A549 (cell line): ENCODE measurements around the gene MLH3. TPM values are rescaled to one million over a fixed set of nuclear protein-coding genes. Genes with fewer than 3 reads are reported as not detected.

Experiments used
- ATAC-seq, 2 experiments: fragments of 200-7000 bp in 1 of 2; fragments of >200 bp in 1 of 2; cut with Nextera tagmentation in 1 of 2; cut with Tn5 transposase in 1 of 2; 3 replicates each; pipeline versions ENCODE4 v1.8.0 to v1.9.1; 2018 to 2020; ENCODE audit warnings: mild to moderate bottlenecking in 1 of 2, moderate library complexity in 1 of 2
- CTCF ChIA-PET: fragments of 300-600 bp; sonication (Branson Sonifier 250); formaldehyde crosslinking; extraction: SDS; loops from one replicate; lab custom pipeline; 2021; ENCODE audit warnings: antibody characterized with exemption, inconsistent platforms; lab: Yijun Ruan, JAX
- POLR2A ChIA-PET: fragments of 350-600 bp; formaldehyde crosslinking; extraction: SDS; loops from one replicate; lab custom pipeline; 2021; ENCODE audit warnings: antibody characterized with exemption, inconsistent platforms; lab: Yijun Ruan, JAX
- DNase-seq, 2 experiments: peaks; one replicate each; pipeline versions ENCODE4 v3.0.0 to v3.0.0-alpha.2; 2011 to 2016; ENCODE audit warnings: low read depth in 1 of 2, low spot score in 1 of 2
- FAIRE-seq: peaks from 2 replicates; lab custom pipeline; 2011; peaks lifted over from hg19 to GRCh38; lab: Jason Lieb, UNC
- H3K27ac ChIP-seq, 2 experiments: fragments of >200 bp; sonication (Bioruptor Twin); formaldehyde crosslinking; 3 replicates each; pipeline ENCODE4 v1.5.1; 2016 to 2017
- H3K4me1 ChIP-seq: fragments of >200 bp; sonication (Bioruptor Twin); formaldehyde crosslinking; 3 replicates; pipeline ENCODE4 v1.6.1; 2016
- H3K4me2 ChIP-seq: fragments of >200 bp; sonication (Bioruptor Twin); formaldehyde crosslinking; 3 replicates; pipeline ENCODE4 v1.6.1; 2016
- H3K4me3 ChIP-seq: fragments of >200 bp; sonication (Bioruptor Twin); formaldehyde crosslinking; 3 replicates; pipeline ENCODE4 v1.5.1; 2016
- H3K9me3 ChIP-seq: fragments of >200 bp; sonication (Bioruptor Twin); formaldehyde crosslinking; 3 replicates; pipeline ENCODE4 v1.6.1; 2016
- BHLHE40 ChIP-seq: IDR thresholded peaks from 2 replicates; pipeline ENCODE4 v1.6.1; 2012; ENCODE audit warnings: low read depth, low read length, inconsistent platforms
- CHD2 ChIP-seq: fragments of 150-350 bp; IDR thresholded peaks from 2 replicates; pipeline ENCODE4 v1.6.1; 2014; ENCODE audit warnings: low read length; ENCODE audit not compliant: partially characterized antibody
- CHD4 ChIP-seq: fragments of 200-600 bp; sonication (generic); IDR thresholded peaks from 2 replicates; pipeline ENCODE4 v1.6.1; 2016; ENCODE audit warnings: antibody characterized with exemption, mild to moderate bottlenecking, borderline replicate concordance
- EP300 ChIP-seq, 2 experiments: fragments of >200 bp; sonication (Bioruptor Twin); formaldehyde crosslinking; IDR thresholded peaks; 2 replicates in 1 of 2; 3 replicates in 1 of 2; pipeline ENCODE4 v1.6.1; 2016 to 2017
- FOSB ChIP-seq: fragments of 250-450 bp; sonication (Bioruptor Pico); IDR thresholded peaks from 2 replicates; pipeline ENCODE4 v1.5.0; 2020; ENCODE audit warnings: mild to moderate bottlenecking, moderate library complexity
- FOSL2 ChIP-seq, 2 experiments: fragments of 450-650 bp in 1 of 2; fragments of >200 bp in 1 of 2; sonication (Bioruptor Twin) in 1 of 2; formaldehyde crosslinking; IDR thresholded peaks; 2 replicates each; pipeline versions ENCODE4 v1.5.0 to v1.6.1; 2016 to 2020; ENCODE audit warnings: mild to moderate bottlenecking in 1 of 2, moderate library complexity in 1 of 2
- HOXA7 ChIP-seq: fragments of 250-450 bp; sonication (Bioruptor Pico); IDR thresholded peaks from 2 replicates; pipeline ENCODE4 v1.5.0; 2020; ENCODE audit warnings: mild to moderate bottlenecking, moderate library complexity
- HOXB13 ChIP-seq: fragments of 250-450 bp; sonication (Bioruptor Pico); IDR thresholded peaks from 2 replicates; pipeline ENCODE4 v1.5.0; 2020; ENCODE audit warnings: low read depth, mild to moderate bottlenecking, moderate library complexity
- JUN ChIP-seq, 2 experiments: fragments of >200 bp; sonication (Bioruptor Twin); formaldehyde crosslinking; IDR thresholded peaks; 2 replicates in 1 of 2; 3 replicates in 1 of 2; pipeline ENCODE4 v1.6.1; 2016 to 2017
- MAFK ChIP-seq: fragments of 450-650 bp; IDR thresholded peaks from 2 replicates; pipeline ENCODE4 v1.6.1; 2014; ENCODE audit not compliant: partially characterized antibody
- MAZ ChIP-seq: fragments of 150-350 bp; IDR thresholded peaks from 2 replicates; pipeline ENCODE4 v1.6.1; 2014; ENCODE audit warnings: antibody characterized with exemption, low read depth, low read length, borderline replicate concordance
- POLR2AphosphoS2 ChIP-seq: conservative IDR thresholded peaks from 2 replicates; pipeline ENCODE4 v1.6.1; 2012; ENCODE audit warnings: low read length, improper control_type of control experiment, inconsistent platforms
- RARB ChIP-seq: fragments of 250-450 bp; sonication (Bioruptor Pico); IDR thresholded peaks from 2 replicates; pipeline ENCODE4 v1.8.0; 2021; ENCODE audit warnings: mild to moderate bottlenecking, moderate library complexity
- SMC3 ChIP-seq: fragments of >200 bp; sonication (Bioruptor Twin); formaldehyde crosslinking; IDR thresholded peaks from 3 replicates; pipeline ENCODE4 v1.6.1; 2018; ENCODE audit warnings: inconsistent platforms
- SREBF2 ChIP-seq: fragments of 450-650 bp; IDR thresholded peaks from 2 replicates; pipeline ENCODE4 v1.6.1; 2014; ENCODE audit warnings: mild to moderate bottlenecking, moderate library complexity
- TP53 ChIP-seq: fragments of 250-450 bp; sonication (Bioruptor Pico); IDR thresholded peaks from 2 replicates; pipeline ENCODE4 v1.5.0; 2021; ENCODE audit warnings: mild to moderate bottlenecking, moderate library complexity
- ZFP36 ChIP-seq: fragments of 450-650 bp; IDR thresholded peaks from 2 replicates; pipeline ENCODE4 v1.6.1; 2014; ENCODE audit warnings: borderline replicate concordance; ENCODE audit not compliant: partially characterized antibody
- WGBS: methylation state at CpG from one replicate; pipeline ENCODE4 v1.1.6; 2017; ENCODE audit errors: missing lambda C conversion rate; 5-methylcytosine and 5-hydroxymethylcytosine counted together
- polyA plus RNA-seq, 4 experiments: library from polyadenylated mRNA; depleted of rRNA in 3 of 4; stranded (reverse); fragments of >200 nt; fragmentation: RNase III in 1 of 4; extraction: RNeasy Plus Mini Kit Qiagen cat#74134 plus additional on column Dnase treatment in 1 of 4; gene quantifications; 2 replicates in 3 of 4; 3 replicates in 1 of 4; pipeline ENCODE4 v1.2.3, GENCODE V29; 2011 to 2017
- TF ChIP-seq, protein P1 (sequence below): IDR thresholded peaks from 2 replicates; pipeline ENCODE4 v1.6.1; 2012
- TF ChIP-seq, protein P2 (sequence below): fragments of >200 bp; sonication (Bioruptor Twin); formaldehyde crosslinking; IDR thresholded peaks from 2 replicates; pipeline ENCODE4 v1.6.1; 2016
- TF ChIP-seq, protein P3 (sequence below): fragments of 200-600 bp; sonication (generic); IDR thresholded peaks from 2 replicates; pipeline ENCODE4 v1.6.1; 2016; ENCODE audit warnings: antibody characterized with exemption, mild to moderate bottlenecking, moderate library complexity

Gene MLH3
- polyA plus RNA-seq, 2 of the 4 experiments (the other 2 are of a cell fraction) = 15.2 to 32.3 TPM

DNA sequence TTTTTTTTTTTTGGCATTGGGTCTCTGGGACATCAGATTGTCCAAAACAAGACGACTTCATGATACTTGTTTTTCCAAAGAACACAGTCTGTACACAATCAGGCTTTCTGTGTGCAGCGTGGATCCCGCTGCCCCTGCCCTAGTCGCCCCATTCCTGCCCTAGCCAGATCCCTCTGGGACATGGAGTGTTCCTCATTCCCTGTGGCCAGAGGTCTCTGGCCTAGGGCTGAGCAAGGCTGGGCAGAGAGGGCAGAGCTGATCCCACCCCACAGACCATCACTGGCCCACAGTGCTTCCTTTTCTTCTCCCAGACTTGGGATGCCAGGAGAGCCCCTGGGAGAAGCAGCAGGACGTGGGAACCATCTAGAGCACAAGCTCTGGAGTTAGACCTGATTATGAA lies 69.4 kb downstream of the MLH3 start:
- no peak overlapping the region for H3K4me2 ChIP-seq
- CTCF ChIA-PET = interaction anchor here (0.9 to 1.5 kb wide), 3 partner anchors 27 to 107 kb away, joined by 3 read pairs; partner anchors contain the start of gene PGF
- FAIRE-seq (no peak), ATAC-seq (no peak), DNase-seq (no peak)
- H3K27ac ChIP-seq = no peak overlapping the region
- POLR2A ChIA-PET = no interaction called here
- no peaks in the 10 kb centered on the region for H3K9me3 ChIP-seq
- no peak overlapping the region for H3K4me3 ChIP-seq
- 77% methylated on average over 5 of the region's 5 CpGs for WGBS
- TF ChIP-seq POLR2AphosphoS2 (no peak), SMC3 (no peak)
- H3K4me1 ChIP-seq = no peaks in the 10 kb centered on the region

DNA sequence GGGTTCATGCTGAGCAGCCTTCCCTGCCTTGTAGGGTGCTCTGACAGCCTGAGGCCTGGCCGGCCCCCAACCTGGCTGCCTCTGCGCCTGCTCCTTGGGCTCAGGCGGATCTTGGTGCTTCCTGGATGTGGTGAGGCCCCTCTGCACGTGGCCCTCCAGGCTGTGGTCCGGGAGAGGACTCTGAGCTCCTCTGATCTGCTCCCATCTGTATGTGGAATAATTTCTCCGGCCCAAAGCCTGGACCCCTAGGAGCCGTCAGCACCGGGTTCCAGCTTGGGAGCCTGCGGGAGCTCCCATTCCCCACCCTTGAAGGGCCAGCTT lies 69.8 kb downstream of the MLH3 start:
- H3K4me1 ChIP-seq = no peaks in the 10 kb centered on the region
- H3K27ac ChIP-seq = no peak overlapping the region
- 86% methylated on average over 9 of the region's 9 CpGs for WGBS
- TF ChIP-seq HOXB13 (no peak), EP300 (IDR thresholded peaks at IDR 0.05) (no peak), FOSL2 (IDR thresholded peaks at IDR 0.05) (no peak), FOSL2 (CRISPR knock-in tag; IDR thresholded peaks at IDR 0.05) (no peak), MAFK (no peak), HOXA7 (CRISPR knock-in tag) (no peak), CHD4 (no peak), BHLHE40 (no peak), FOSB (CRISPR knock-in tag) (no peak), RARB (no peak), TP53 (CRISPR knock-in tag) (no peak), POLR2AphosphoS2 (no peak), JUN (IDR thresholded peaks at IDR 0.05) (no peak), CHD2 (no peak), MAZ (no peak)
- TF ChIP-seq, protein P1, sequence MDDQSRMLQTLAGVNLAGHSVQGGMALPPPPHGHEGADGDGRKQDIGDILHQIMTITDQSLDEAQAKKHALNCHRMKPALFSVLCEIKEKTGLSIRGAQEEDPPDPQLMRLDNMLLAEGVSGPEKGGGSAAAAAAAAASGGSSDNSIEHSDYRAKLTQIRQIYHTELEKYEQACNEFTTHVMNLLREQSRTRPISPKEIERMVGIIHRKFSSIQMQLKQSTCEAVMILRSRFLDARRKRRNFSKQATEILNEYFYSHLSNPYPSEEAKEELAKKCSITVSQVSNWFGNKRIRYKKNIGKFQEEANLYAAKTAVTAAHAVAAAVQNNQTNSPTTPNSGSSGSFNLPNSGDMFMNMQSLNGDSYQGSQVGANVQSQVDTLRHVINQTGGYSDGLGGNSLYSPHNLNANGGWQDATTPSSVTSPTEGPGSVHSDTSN = no peak
- TF ChIP-seq, protein P2, sequence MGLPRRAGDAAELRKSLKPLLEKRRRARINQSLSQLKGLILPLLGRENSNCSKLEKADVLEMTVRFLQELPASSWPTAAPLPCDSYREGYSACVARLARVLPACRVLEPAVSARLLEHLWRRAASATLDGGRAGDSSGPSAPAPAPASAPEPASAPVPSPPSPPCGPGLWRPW = no peak
- TF ChIP-seq, protein P3, sequence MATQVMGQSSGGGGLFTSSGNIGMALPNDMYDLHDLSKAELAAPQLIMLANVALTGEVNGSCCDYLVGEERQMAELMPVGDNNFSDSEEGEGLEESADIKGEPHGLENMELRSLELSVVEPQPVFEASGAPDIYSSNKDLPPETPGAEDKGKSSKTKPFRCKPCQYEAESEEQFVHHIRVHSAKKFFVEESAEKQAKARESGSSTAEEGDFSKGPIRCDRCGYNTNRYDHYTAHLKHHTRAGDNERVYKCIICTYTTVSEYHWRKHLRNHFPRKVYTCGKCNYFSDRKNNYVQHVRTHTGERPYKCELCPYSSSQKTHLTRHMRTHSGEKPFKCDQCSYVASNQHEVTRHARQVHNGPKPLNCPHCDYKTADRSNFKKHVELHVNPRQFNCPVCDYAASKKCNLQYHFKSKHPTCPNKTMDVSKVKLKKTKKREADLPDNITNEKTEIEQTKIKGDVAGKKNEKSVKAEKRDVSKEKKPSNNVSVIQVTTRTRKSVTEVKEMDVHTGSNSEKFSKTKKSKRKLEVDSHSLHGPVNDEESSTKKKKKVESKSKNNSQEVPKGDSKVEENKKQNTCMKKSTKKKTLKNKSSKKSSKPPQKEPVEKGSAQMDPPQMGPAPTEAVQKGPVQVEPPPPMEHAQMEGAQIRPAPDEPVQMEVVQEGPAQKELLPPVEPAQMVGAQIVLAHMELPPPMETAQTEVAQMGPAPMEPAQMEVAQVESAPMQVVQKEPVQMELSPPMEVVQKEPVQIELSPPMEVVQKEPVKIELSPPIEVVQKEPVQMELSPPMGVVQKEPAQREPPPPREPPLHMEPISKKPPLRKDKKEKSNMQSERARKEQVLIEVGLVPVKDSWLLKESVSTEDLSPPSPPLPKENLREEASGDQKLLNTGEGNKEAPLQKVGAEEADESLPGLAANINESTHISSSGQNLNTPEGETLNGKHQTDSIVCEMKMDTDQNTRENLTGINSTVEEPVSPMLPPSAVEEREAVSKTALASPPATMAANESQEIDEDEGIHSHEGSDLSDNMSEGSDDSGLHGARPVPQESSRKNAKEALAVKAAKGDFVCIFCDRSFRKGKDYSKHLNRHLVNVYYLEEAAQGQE = no peak
- H3K4me3 ChIP-seq = no peak overlapping the region
- no peaks in the 10 kb centered on the region for H3K9me3 ChIP-seq
- FAIRE-seq (no peak), DNase-seq (no peak), ATAC-seq (no peak)
- H3K4me2 ChIP-seq = no peak overlapping the region
- CTCF ChIA-PET = interaction anchor here (1.0 to 1.4 kb wide), 2 partner anchors 8 to 107 kb away, joined by 3 read pairs; no protein-coding TSS in a partner anchor
- POLR2A ChIA-PET = no interaction called here

DNA sequence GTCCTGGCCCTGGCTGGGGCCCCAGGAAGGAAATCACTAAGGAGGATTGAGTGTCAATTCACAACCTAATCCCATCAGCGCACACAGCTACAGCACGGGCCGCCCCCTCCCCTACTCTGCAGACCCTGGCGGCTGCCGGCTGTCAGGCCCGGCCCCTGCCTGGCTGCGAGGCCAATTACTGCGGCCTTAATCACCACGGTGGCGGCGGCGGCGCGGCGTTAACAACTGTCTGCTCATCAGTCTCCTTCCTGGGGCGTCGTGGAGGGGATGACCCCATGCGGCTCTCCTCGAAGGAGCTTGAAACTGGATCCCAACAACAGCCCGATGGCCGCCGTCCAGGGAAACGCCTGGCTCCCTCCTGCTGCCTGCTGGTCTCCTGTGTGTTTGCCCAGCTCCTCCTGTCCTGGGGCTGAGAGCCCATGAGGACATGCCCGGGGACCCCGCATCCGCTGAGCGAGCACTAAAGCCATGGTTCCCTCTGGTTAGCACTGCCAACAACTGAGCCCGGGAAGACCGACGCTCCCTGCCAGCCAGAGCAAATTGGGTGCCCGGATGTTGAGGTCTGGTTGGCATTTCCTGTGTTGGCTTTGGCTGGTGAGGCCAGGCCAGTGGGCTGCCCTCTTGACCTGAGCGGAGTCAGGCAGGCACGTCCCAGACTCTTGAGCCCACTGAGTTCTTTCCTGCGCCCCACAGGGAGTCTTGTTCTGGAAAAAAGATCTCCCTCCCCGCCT lies 70.4 kb downstream of the MLH3 start:
- WGBS = 85% methylated on average over 22 of the region's 35 CpGs
- Histone ChIP-seq H3K4me1 (no peaks in the 10 kb centered on the region), H3K4me2 (no peak overlapping the region), H3K27ac (no peak overlapping the region), H3K4me3 (no peak overlapping the region), H3K9me3 (no peaks in the 10 kb centered on the region)
- ATAC-seq (no peak), DNase-seq (no peak), FAIRE-seq (no peak)
- TF ChIP-seq SREBF2 (no peak), POLR2AphosphoS2 (no peak), ZFP36 (no peak), MAFK (no peak)
- ChIA-PET POLR2A (no interaction called here), CTCF (interaction anchor here (1.0 to 1.6 kb wide), 5 partner anchors 9 to 108 kb away, joined by 3 to 5 read pairs (median 3); no protein-coding TSS in a partner anchor)
